Heart left ventricle (tissue), 16 donors: ENCODE measurements around the gene LRRC18. TPM values are rescaled to one million over a fixed set of nuclear protein-coding genes. Genes with fewer than 3 reads are reported as not detected.

Experiments used
- ATAC-seq, 4 donors: fragments of 200-7000 bp; cut with Tn5 transposase; one replicate each; pipeline ENCODE4 v1.9.1; 2020 to 2022; ENCODE audit warnings: moderate library complexity in 4 of 4, mild to moderate bottlenecking in 3 of 4, moderate number of reproducible peaks in 1 of 4
- DNase-seq, 5 donors: peaks; one replicate each; pipeline ENCODE4 v3.0.0-alpha.2; 2020
- H3K27ac ChIP-seq, 12 donors: fragments of 200-600 bp; sonication (generic) in 4 of 12; one replicate each; pipeline versions ENCODE4 v1.5.0 to v1.8.0; 2016 to 2022; ENCODE audit warnings: mild to moderate bottlenecking in 2 of 12
- H3K27me3 ChIP-seq, 9 donors: fragments of 200-600 bp; sonication (generic) in 2 of 9; one replicate each; pipeline versions ENCODE4 v1.5.1 to v1.8.0; 2016 to 2022; ENCODE audit warnings: mild to moderate bottlenecking in 3 of 9
- H3K36me3 ChIP-seq, 9 donors: fragments of 200-600 bp; sonication (generic) in 2 of 9; one replicate each; pipeline versions ENCODE4 v1.5.0 to v1.8.0; 2018 to 2022; ENCODE audit warnings: mild to moderate bottlenecking in 2 of 9
- H3K4me1 ChIP-seq, 12 donors: fragments of 200-600 bp; sonication (generic) in 4 of 12; one replicate each; pipeline versions ENCODE4 v1.5.0 to v1.8.0; 2016 to 2022; ENCODE audit warnings: mild to moderate bottlenecking in 3 of 12
- H3K4me3 ChIP-seq, 12 donors: fragments of 200-600 bp; sonication (generic) in 4 of 12; one replicate each; pipeline versions ENCODE4 v1.5.0 to v1.8.0; 2017 to 2022; ENCODE audit warnings: mild to moderate bottlenecking in 9 of 12, moderate library complexity in 4 of 12
- H3K9me3 ChIP-seq, 12 donors: fragments of 200-600 bp; sonication (generic) in 4 of 12; one replicate each; pipeline versions ENCODE4 v1.5.0 to v1.8.0; 2016 to 2022; ENCODE audit warnings: mild to moderate bottlenecking in 1 of 12
- POLR2A ChIP-seq, 2 donors: fragments of 450-650 bp; IDR thresholded peaks; one replicate each; pipeline ENCODE4 v1.6.1; 2017; ENCODE audit warnings: antibody characterized with exemption in 2 of 2, mild to moderate bottlenecking in 2 of 2, moderate library complexity in 2 of 2
- WGBS, 4 donors: extraction: QIAGEN DNeasy Blood & Tissue Kit in 2 of 4; methylation state at CpG; one replicate each; pipeline versions ENCODE4 v1.1.5 to v1.1.7; 2013 to 2018; 5-methylcytosine and 5-hydroxymethylcytosine counted together
- intact Hi-C, 10 donors: fragments of 100-400 bp; cut with DNase I; formaldehyde crosslinking; loops; one replicate each; pipeline versions ENCODE4 v1.11.1 to v1.14.2; 2022
- polyA plus RNA-seq, 2 donors: library from polyadenylated mRNA; stranded (reverse); fragments of 200-250 nt; gene quantifications; one replicate each; pipeline ENCODE4 v1.2.3, GENCODE V29; 2013
- total RNA-seq, 9 donors: library from RNA; depleted of rRNA in 2 of 9; stranded (reverse); fragments of >200 nt in 2 of 9; fragmentation: NEBNext Ultra II Directional in 3 of 9; extraction: Animal tissue kit (Norgen Biotek cat#: 25700) in 3 of 9; gene quantifications; one replicate each; pipeline versions ENCODE4 v1.1.0 to v1.2.4, GENCODE V29; 2016 to 2023
- TF ChIP-seq, protein P1 (sequence below), 12 donors: fragments of 200-600 bp; sonication (generic) in 4 of 12; IDR thresholded peaks; one replicate each; pipeline versions ENCODE4 v1.5.0 to v1.8.0; 2018 to 2022; ENCODE audit warnings: antibody characterized with exemption in 12 of 12, mild to moderate bottlenecking in 5 of 12
- donor health status: ischemic (EF 13 %, LVEDD 7.1; RV severe dilation, severe dysfunction).
- donor health status: healthy with polysubstance abuse.
- donor health status: DM: no; HTN: yes; CAD: no.
- donor health status: DM: no; HTN: no; CAD: no.
- donor health status: ischemic (EF 25% LVEDD 6.9; RV normal size, moderate dysfunction).
- donor health status: ischemic (EF 25% LVEDD 5.7; RV mildly dilated, moderate dysfunction).
- donor health status: healthy.
- donor health status: DM: yes; HTN: yes; CAD: no.
- donor health status: ischemic (EF 35%, LVEDD 5.7; RV mildly dilated, moderate dysfunction).
- donor health status: nonischemic (EF 11% LVEDD 7.7; RV severe dilation, severe dysfunction).
- donor health status: DM: yes; HTN: yes; CAD: no.
- donor health status: PGD.
- donor health status: ischemic (EF 29% LVEDD 5.4; RV normal size, mild dysfunction).
- donor health status: nonischemic (EF 23%, LVEDD 6.1; RV moderate dilation, normal function).

Gene LRRC18
- total and polyA plus RNA-seq, 11 donors = not detected

DNA sequence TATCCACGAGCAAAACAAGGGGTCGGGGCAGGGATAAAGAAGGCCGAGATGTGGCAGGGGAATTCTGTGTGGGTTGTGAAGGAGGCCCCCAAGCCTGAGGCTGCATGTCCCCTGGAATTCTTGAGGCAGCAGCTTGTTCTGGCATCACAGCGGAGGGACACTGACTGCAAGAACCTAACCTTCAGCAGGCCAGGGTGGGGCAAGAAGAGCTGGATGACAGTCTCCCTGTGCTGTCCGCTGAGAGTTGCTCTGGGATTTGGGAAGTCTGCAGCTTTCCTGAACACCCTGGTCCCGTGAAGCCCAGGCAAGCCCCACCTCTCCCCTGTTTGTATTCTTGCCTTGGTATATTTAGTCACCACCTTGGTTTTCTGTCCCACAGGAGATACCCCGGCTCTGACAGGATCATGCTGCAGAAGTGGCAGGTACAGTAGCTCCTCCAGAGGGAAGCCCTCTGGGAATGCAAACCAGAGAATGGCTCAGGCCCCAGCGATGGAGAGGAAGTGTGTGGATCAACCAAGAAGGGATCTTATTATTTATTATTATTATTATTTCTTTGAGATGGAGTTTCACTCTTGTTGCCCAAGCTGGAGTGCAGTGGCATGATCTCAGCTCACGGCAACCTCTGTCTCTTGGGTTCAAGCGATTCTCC lies 1.9 kb upstream of the LRRC18 start:
- no peaks in the 10 kb centered on the region for H3K9me3 ChIP-seq
- H3K27me3 ChIP-seq = no peaks in the 10 kb centered on the region
- no peak overlapping the region for H3K27ac ChIP-seq
- ATAC-seq = no peak
- no peak for DNase-seq
- WGBS, 4 donors = 82 to 88% (median 85%) methylated on average over 10 of the region's 10 CpGs
- peaks cover 0 to 10% (median 0%) of the 10 kb centered on the region in 12 donors for H3K4me1 ChIP-seq
- TF ChIP-seq POLR2A (IDR thresholded peaks at IDR 0.05) = no peak
- TF ChIP-seq, protein P1, sequence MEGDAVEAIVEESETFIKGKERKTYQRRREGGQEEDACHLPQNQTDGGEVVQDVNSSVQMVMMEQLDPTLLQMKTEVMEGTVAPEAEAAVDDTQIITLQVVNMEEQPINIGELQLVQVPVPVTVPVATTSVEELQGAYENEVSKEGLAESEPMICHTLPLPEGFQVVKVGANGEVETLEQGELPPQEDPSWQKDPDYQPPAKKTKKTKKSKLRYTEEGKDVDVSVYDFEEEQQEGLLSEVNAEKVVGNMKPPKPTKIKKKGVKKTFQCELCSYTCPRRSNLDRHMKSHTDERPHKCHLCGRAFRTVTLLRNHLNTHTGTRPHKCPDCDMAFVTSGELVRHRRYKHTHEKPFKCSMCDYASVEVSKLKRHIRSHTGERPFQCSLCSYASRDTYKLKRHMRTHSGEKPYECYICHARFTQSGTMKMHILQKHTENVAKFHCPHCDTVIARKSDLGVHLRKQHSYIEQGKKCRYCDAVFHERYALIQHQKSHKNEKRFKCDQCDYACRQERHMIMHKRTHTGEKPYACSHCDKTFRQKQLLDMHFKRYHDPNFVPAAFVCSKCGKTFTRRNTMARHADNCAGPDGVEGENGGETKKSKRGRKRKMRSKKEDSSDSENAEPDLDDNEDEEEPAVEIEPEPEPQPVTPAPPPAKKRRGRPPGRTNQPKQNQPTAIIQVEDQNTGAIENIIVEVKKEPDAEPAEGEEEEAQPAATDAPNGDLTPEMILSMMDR (IDR thresholded peaks at IDR 0.05) = no peak
- intact Hi-C loops = no loop called here
- no peaks in the 10 kb centered on the region for H3K36me3 ChIP-seq
- no peak overlapping the region for H3K4me3 ChIP-seq

DNA sequence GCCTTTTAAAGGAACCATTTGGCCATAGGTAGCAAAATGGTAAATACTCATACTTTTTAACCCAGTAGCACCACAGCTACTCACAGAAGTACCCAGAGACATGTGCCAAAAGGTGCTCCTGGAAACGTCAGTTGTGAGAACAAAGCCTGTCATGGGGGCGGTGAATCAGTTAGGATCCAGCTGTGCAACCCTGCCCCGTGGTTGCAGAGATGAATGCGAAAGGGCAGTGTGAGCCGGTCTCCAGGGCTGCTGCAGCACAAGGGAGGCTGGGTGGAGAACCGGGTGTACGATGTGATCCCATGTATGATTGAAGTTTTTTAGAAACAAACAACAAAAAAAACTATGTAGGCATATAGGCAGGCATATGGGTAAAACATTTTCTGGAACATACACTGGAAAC lies 1.3 kb upstream of the LRRC18 start:
- H3K4me3 ChIP-seq = no peak overlapping the region
- intact Hi-C loops = no loop called here
- TF ChIP-seq, protein P1 (IDR thresholded peaks at IDR 0.05) = no peak
- no peak for TF ChIP-seq POLR2A (IDR thresholded peaks at IDR 0.05)
- H3K27ac ChIP-seq = no peak overlapping the region
- no peaks in the 10 kb centered on the region for H3K9me3 ChIP-seq
- WGBS, 4 donors = 78 to 84% (median 82%) methylated on average over 7 of the region's 7 CpGs
- H3K36me3 ChIP-seq = no peaks in the 10 kb centered on the region
- H3K4me1 ChIP-seq = peaks cover 0 to 7% (median 0%) of the 10 kb centered on the region in 12 donors
- ATAC-seq (no peak), DNase-seq (no peak)
- no peaks in the 10 kb centered on the region for H3K27me3 ChIP-seq

DNA sequence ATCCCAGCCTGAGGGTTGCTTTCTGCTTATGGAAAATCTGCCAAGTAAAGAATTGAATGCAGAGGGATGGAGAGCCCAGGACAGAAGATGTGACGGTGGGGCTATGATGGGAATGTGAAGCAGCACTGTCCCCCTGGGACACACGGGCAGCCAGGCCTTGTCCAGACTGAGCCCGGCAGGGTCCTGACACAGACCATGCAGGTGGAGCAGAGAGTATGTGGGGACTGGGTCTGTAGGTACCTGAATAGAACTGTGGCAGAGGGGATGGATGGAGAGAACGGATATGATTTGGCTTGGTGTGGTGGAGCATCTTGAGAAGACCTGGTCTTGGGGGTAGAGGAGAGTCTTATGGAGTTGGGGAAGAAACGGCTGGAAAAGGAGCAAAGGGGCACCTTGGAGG lies 732 bp upstream of the LRRC18 start:
- 91 to 94% (median 93%) methylated on average over 5 of the region's 5 CpGs for WGBS, 4 donors
- no peak overlapping the region for H3K4me3 ChIP-seq
- intact Hi-C loops = no loop called here
- DNase-seq (no peak), ATAC-seq (no peak)
- no peak overlapping the region for H3K27ac ChIP-seq
- TF ChIP-seq, protein P1 (IDR thresholded peaks at IDR 0.05) = no peak
- no peak for TF ChIP-seq POLR2A (IDR thresholded peaks at IDR 0.05)
- no peaks in the 10 kb centered on the region for H3K9me3 ChIP-seq
- no peaks in the 10 kb centered on the region for H3K36me3 ChIP-seq
- H3K4me1 ChIP-seq = peaks cover 0 to 2% (median 0%) of the 10 kb centered on the region in 12 donors
- H3K27me3 ChIP-seq = no peaks in the 10 kb centered on the region

DNA sequence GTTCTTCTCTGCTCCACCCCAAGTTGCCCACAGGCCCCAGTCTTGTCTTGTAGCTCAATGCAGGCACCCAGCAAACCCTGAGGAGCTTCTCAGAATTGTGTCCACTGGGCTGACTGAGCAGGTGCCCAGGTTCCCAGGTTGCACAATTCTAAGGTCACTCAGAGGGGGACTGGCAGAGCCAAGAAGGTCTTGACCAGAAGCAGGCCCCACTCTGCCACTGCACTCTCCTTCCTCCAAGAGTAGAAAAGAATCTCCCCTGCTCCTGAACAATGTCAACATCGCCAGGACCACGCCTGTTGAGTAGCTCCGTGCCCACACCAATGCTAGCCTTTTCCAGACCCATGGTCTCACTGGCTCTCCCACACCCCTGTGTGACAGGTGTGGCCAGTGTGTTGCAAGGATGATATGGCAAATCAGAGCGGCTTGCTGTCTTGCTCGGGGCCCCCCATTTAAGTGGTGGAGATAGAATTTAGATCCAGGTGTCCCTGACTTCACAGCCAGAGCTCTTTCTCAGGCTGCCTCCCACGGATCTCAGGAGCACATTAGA lies 577 bp downstream of the LRRC18 start:
- intact Hi-C loops = no loop called here
- Histone ChIP-seq H3K36me3 (no peaks in the 10 kb centered on the region), H3K9me3 (no peaks in the 10 kb centered on the region), H3K27ac (no peak overlapping the region), H3K27me3 (no peaks in the 10 kb centered on the region), H3K4me3 (no peak overlapping the region), H3K4me1 (no peaks in the 10 kb centered on the region)
- ATAC-seq (no peak), DNase-seq (no peak)
- WGBS, 4 donors = 77 to 78% (median 78%) methylated on average over 6 of the region's 6 CpGs
- TF ChIP-seq, protein P1 (IDR thresholded peaks at IDR 0.05) = no peak
- TF ChIP-seq POLR2A (IDR thresholded peaks at IDR 0.05) = no peak
